IMR-90 (cell line): ENCODE data around the gene FGFRL1. TPM values are rescaled to one million over a fixed set of nuclear protein-coding genes. Genes with fewer than 3 reads are reported as not detected.

Source experiments
- ATAC-seq: fragments of 200-7000 bp; cut with Tn5 transposase; 2 replicates; pipeline ENCODE4 v1.9.1; 2020; ENCODE audit warnings: low read depth, mild to moderate bottlenecking, moderate library complexity
- BruUV-seq: library from RNA; stranded (reverse); fragments of 400-500 nt; replicated peaks from 2 replicates; lab custom pipeline; 2021; lab: Mats Ljungman, UMichigan
- CTCF ChIA-PET: fragments of 300-600 bp; formaldehyde crosslinking; extraction: SDS; loops from one replicate; lab custom pipeline; 2021; ENCODE audit warnings: antibody characterized with exemption; lab: Yijun Ruan, JAX
- POLR2A ChIA-PET: fragments of 300-600 bp; sonication (Branson Sonifier 250); formaldehyde crosslinking; loops from one replicate; lab custom pipeline; 2022; ENCODE audit warnings: antibody characterized with exemption; ENCODE audit not compliant: unreplicated experiment; lab: Charles Lee
- DNase-seq: peaks from one replicate; pipeline ENCODE4 v3.0.0; 2013
- H2AFZ ChIP-seq: replicated peaks from 2 replicates; pipeline ENCODE3; 2013; ENCODE audit warnings: low read length, mild to moderate bottlenecking; ENCODE audit not compliant: poor library complexity
- H2AK5ac ChIP-seq: 2 replicates; pipeline ENCODE4 v1.6.1; 2013; ENCODE audit warnings: low read depth, low read length, inconsistent platforms
- H2AK9ac ChIP-seq: replicated peaks from 2 replicates; pipeline ENCODE3; 2013; ENCODE audit warnings: mild to moderate bottlenecking, low read depth, low read length, moderate library complexity; ENCODE audit not compliant: poor library complexity
- H2BK120ac ChIP-seq: 2 replicates; pipeline ENCODE4 v1.6.1; 2013; ENCODE audit warnings: low read depth, low read length, inconsistent platforms
- H2BK15ac ChIP-seq: 3 replicates; pipeline ENCODE4 v1.6.1; 2013; ENCODE audit warnings: low read depth, low read length, inconsistent platforms
- H2BK20ac ChIP-seq: 2 replicates; pipeline ENCODE4 v1.6.1; 2013; ENCODE audit warnings: low read depth, mild to moderate bottlenecking, inconsistent platforms, low read length, moderate library complexity
- H2BK5ac ChIP-seq: 2 replicates; pipeline ENCODE4 v1.6.1; 2013; ENCODE audit warnings: mild to moderate bottlenecking, low read depth, low read length, inconsistent platforms; ENCODE audit not compliant: poor library complexity, severe bottlenecking
- H3K14ac ChIP-seq: replicated peaks from 2 replicates; pipeline ENCODE4 v1.6.1; 2013; ENCODE audit warnings: low read depth, low read length, inconsistent platforms
- H3K18ac ChIP-seq: 2 replicates; pipeline ENCODE4 v1.6.1; 2013; ENCODE audit warnings: low read depth, low read length, control low read depth
- H3K23ac ChIP-seq: 2 replicates; pipeline ENCODE4 v1.6.1; 2013; ENCODE audit warnings: low read depth, low read length, inconsistent platforms
- H3K27ac ChIP-seq: 2 replicates; pipeline ENCODE4 v1.5.1; 2013; ENCODE audit warnings: mild to moderate bottlenecking, control low read depth, low read length; ENCODE audit not compliant: insufficient read depth
- H3K27me3 ChIP-seq: 2 replicates; pipeline ENCODE4 v1.6.1; 2013; ENCODE audit warnings: low read length; ENCODE audit not compliant: control insufficient read depth, insufficient read depth
- H3K36me3 ChIP-seq: 2 replicates; pipeline ENCODE4 v1.6.1; 2013; ENCODE audit warnings: low read length, mixed read lengths; ENCODE audit not compliant: control insufficient read depth, insufficient read depth
- H3K4ac ChIP-seq: 2 replicates; pipeline ENCODE4 v1.6.1; 2013; ENCODE audit warnings: low read depth, low read length, inconsistent platforms
- H3K4me1 ChIP-seq: 2 replicates; pipeline ENCODE4 v1.6.1; 2013; ENCODE audit warnings: low read length, mixed read lengths; ENCODE audit not compliant: control insufficient read depth, insufficient read depth
- H3K4me2 ChIP-seq: 2 replicates; pipeline ENCODE4 v1.6.1; 2013; ENCODE audit warnings: low read depth, mild to moderate bottlenecking, control low read depth, low read length, moderate library complexity
- H3K4me3 ChIP-seq: 2 replicates; pipeline ENCODE4 v1.5.1; 2013; ENCODE audit warnings: low read depth, mild to moderate bottlenecking, control low read depth, low read length, moderate library complexity; ENCODE audit not compliant: insufficient read depth
- H3K56ac ChIP-seq: 2 replicates; pipeline ENCODE4 v1.6.1; 2013; ENCODE audit warnings: low read length, inconsistent platforms; ENCODE audit not compliant: insufficient read depth; ENCODE audit errors: extremely low read depth
- H3K79me1 ChIP-seq, 2 experiments: 2 replicates each; pipeline ENCODE4 v1.6.1; 2013; ENCODE audit warnings: low read length in 2 of 2, inconsistent platforms in 1 of 2, low read depth in 1 of 2
- H3K9ac ChIP-seq: 2 replicates; pipeline ENCODE4 v1.6.1; 2013; ENCODE audit warnings: low read depth, low read length, control low read depth
- H3K9me1 ChIP-seq: 2 replicates; pipeline ENCODE4 v1.6.1; 2013; ENCODE audit warnings: low read length, inconsistent platforms; ENCODE audit not compliant: insufficient read depth
- H3K9me3 ChIP-seq: 2 replicates; pipeline ENCODE4 v1.6.1; 2013; ENCODE audit warnings: low read length; ENCODE audit not compliant: control insufficient read depth, insufficient read depth
- H4K20me1 ChIP-seq: 2 replicates; pipeline ENCODE4 v1.6.1; 2013; ENCODE audit warnings: low read length, inconsistent platforms; ENCODE audit not compliant: insufficient read depth
- H4K5ac ChIP-seq: 2 replicates; pipeline ENCODE4 v1.6.1; 2013; ENCODE audit warnings: mild to moderate bottlenecking, low read depth, low read length, control low read depth
- H4K8ac ChIP-seq, 2 experiments: 2 replicates each; pipeline ENCODE4 v1.6.1; 2013; ENCODE audit warnings: low read depth in 2 of 2, low read length in 2 of 2, control low read depth in 1 of 2, inconsistent platforms in 1 of 2
- H4K91ac ChIP-seq: 2 replicates; pipeline ENCODE4 v1.6.1; 2013; ENCODE audit warnings: low read depth, low read length, inconsistent platforms; ENCODE audit not compliant: insufficient read depth
- BHLHE40 ChIP-seq: fragments of 150-350 bp; IDR thresholded peaks from 2 replicates; pipeline ENCODE4 v1.6.1; 2016; ENCODE audit warnings: mild to moderate bottlenecking, low read depth, low read length
- CEBPB ChIP-seq: IDR thresholded peaks from 2 replicates; pipeline ENCODE4 v1.6.1; 2012; ENCODE audit warnings: low read depth, low read length, improper control_type of control experiment
- CHD1 ChIP-seq: IDR thresholded peaks from 2 replicates; pipeline ENCODE4 v1.6.1; 2012; ENCODE audit warnings: low read depth, low read length, improper control_type of control experiment
- CTCF ChIP-seq: conservative IDR thresholded peaks from 2 replicates; pipeline ENCODE4 v1.5.1; 2012; ENCODE audit warnings: mild to moderate bottlenecking, low read depth, low read length, improper control_type of control experiment
- ELK1 ChIP-seq: fragments of 150-350 bp; IDR thresholded peaks from 2 replicates; pipeline ENCODE4 v1.6.1; 2016; ENCODE audit warnings: low read depth, mild to moderate bottlenecking, low read length, moderate library complexity, borderline replicate concordance
- FOS ChIP-seq: fragments of 150-350 bp; IDR thresholded peaks from 2 replicates; pipeline ENCODE4 v1.6.1; 2016; ENCODE audit warnings: low read depth, low read length
- MAFK ChIP-seq: IDR thresholded peaks from 2 replicates; pipeline ENCODE4 v1.6.1; 2012; ENCODE audit warnings: low read depth, low read length, improper control_type of control experiment
- MAZ ChIP-seq: IDR thresholded peaks from 2 replicates; pipeline ENCODE4 v1.6.1; 2012; ENCODE audit warnings: low read depth, mild to moderate bottlenecking, low read length, improper control_type of control experiment, moderate library complexity, borderline replicate concordance
- MXI1 ChIP-seq: IDR thresholded peaks from 2 replicates; pipeline ENCODE4 v1.6.1; 2012; ENCODE audit warnings: low read depth, mild to moderate bottlenecking, low read length, moderate library complexity, borderline replicate concordance
- NFE2L2 ChIP-seq: fragments of 150-350 bp; IDR thresholded peaks from 2 replicates; pipeline ENCODE4 v1.6.1; 2016; ENCODE audit warnings: low read depth, mild to moderate bottlenecking, low read length
- POLR2A ChIP-seq: IDR thresholded peaks from 2 replicates; pipeline ENCODE4 v1.6.1; 2012; ENCODE audit warnings: mild to moderate bottlenecking, low read depth, low read length
- RAD21 ChIP-seq: IDR thresholded peaks from 2 replicates; pipeline ENCODE4 v1.6.1; 2012; ENCODE audit warnings: low read length, improper control_type of control experiment
- RCOR1 ChIP-seq: IDR thresholded peaks from 2 replicates; pipeline ENCODE4 v1.6.1; 2012; ENCODE audit warnings: mild to moderate bottlenecking, low read length, improper control_type of control experiment; ENCODE audit not compliant: insufficient replicate concordance
- RFX5 ChIP-seq: IDR thresholded peaks from 2 replicates; pipeline ENCODE4 v1.8.0; 2012; ENCODE audit warnings: low read depth, mild to moderate bottlenecking, low read length, moderate library complexity
- SMC3 ChIP-seq: fragments of 150-350 bp; IDR thresholded peaks from 2 replicates; pipeline ENCODE4 v1.6.1; 2016; ENCODE audit warnings: low read depth, mild to moderate bottlenecking, antibody characterized with exemption, low read length, moderate library complexity
- USF2 ChIP-seq: fragments of 150-350 bp; IDR thresholded peaks from 2 replicates; pipeline ENCODE4 v1.6.1; 2017; ENCODE audit warnings: mild to moderate bottlenecking, antibody characterized with exemption, low read length, low read depth
- WGBS, 2 experiments: methylation state at CpG; one replicate each; pipeline versions ENCODE4 v1.1.5 to v1.1.7; 2013; ENCODE audit warnings: missing lambda C conversion rate in 2 of 2; ENCODE audit not compliant: insufficient read length in 1 of 2; ENCODE audit errors: extremely low coverage in 2 of 2; 5-methylcytosine and 5-hydroxymethylcytosine counted together
- dilution Hi-C: fragments of 300-500 bp; cut with HindIII; formaldehyde crosslinking; loops from one replicate; pipeline ENCODE4 v1.14.3; 2018; ENCODE audit warnings: low sequenced_read_pairs; ENCODE audit not compliant: unreplicated experiment
- in situ Hi-C: fragments of 300-500 bp; cut with MboI; formaldehyde crosslinking; loops from 3 replicates; pipeline ENCODE4 v1.14.3; 2019; ENCODE audit warnings: low sequenced_read_pairs, inconsistent platforms, mixed read lengths
- intact Hi-C: fragments of 100-400 bp; cut with micrococcal nuclease; formaldehyde crosslinking; loops from 2 replicates; pipeline ENCODE4 v1.10.0; 2022
- polyA plus RNA-seq, 3 experiments: library from polyadenylated mRNA; depleted of rRNA; stranded (reverse); fragments of >200 nt; gene quantifications; 2 replicates each; pipeline ENCODE4 v1.2.3, GENCODE V29; 2012; ENCODE audit warnings: low replicate concordance in 1 of 3
- total RNA-seq: library from RNA; depleted of rRNA; stranded (reverse); fragments of >200 nt; gene quantifications from 2 replicates; pipeline ENCODE4 v1.2.3, GENCODE V29; 2012

Gene FGFRL1
- total and polyA plus RNA-seq, 2 of the 4 experiments (the other 2 are of a cell fraction), result 49.3 to 78.8 TPM

GRCh38 chr4:982291-982690 lies 29.1 kb upstream of the FGFRL1 start:
- Histone ChIP-seq H3K56ac (no peak overlapping the region), H3K4me1 (peaks cover 11% of the 10 kb centered on the region; the same call in 1 of the 2 replicates), H2AK9ac (no peak overlapping the region), H3K4me2 (no peak overlapping the region), H3K14ac (no peak overlapping the region), H4K20me1 (no peaks in the 10 kb centered on the region), H2BK5ac (no peak overlapping the region), H3K9me1 (peaks cover 11% of the 10 kb centered on the region), H3K9ac (no peak overlapping the region), H3K36me3 (no peaks in the 10 kb centered on the region), H4K91ac (no peak overlapping the region), H3K9me3 (no peaks in the 10 kb centered on the region), H4K8ac (no peak overlapping the region), H3K27me3 (no peaks in the 10 kb centered on the region), H2BK120ac (no peak overlapping the region), H3K79me1 (peaks cover 5 to 21% of the 10 kb centered on the region in 2 experiments; a peak in 1 of 4 replicates), H3K4ac (no peak overlapping the region), H3K4me3 (no peak overlapping the region), H3K27ac (no peak overlapping the region), H2AFZ (no peak overlapping the region), H3K23ac (no peak overlapping the region), H4K5ac (no peak overlapping the region), H2BK20ac (no peak overlapping the region), H2AK5ac (no peak overlapping the region), H3K18ac (no peak overlapping the region), H2BK15ac (no peak overlapping the region)
- intact Hi-C loops (no loop called here), in situ Hi-C loops (no loop called here), dilution Hi-C loops (no loop called here)
- no peak for ATAC-seq
- no TSS peak for BruUV-seq
- CTCF ChIA-PET, result no interaction called here
- TF ChIP-seq MXI1 (no peak), BHLHE40 (no peak), CHD1 (no peak), NFE2L2 (no peak), CTCF (no peak), RAD21 (no peak), POLR2A (no peak), RCOR1 (no peak), MAZ (no peak), RFX5 (no peak), FOS (no peak), MAFK (no peak), ELK1 (no peak), CEBPB (no peak), USF2 (no peak), SMC3 (no peak)
- 29% methylated on average over 1 of the region's 17 CpGs; no CpG with 5 or more reads in 1 of the 2 experiments for WGBS, 2 experiments
- POLR2A ChIA-PET, result no interaction called here
- DNase-seq, result no peak
